ENCODE measurements around the gene AQP3. TPM values are rescaled to one million over a fixed set of nuclear protein-coding genes. Genes with fewer than 3 reads are reported as not detected.
"Not testable (repeated sequence)": the region's sequence is repeated elsewhere in the genome, so short reads cannot be mapped to it uniquely, and the experiment has no call there.

The AQP3 gene
- total RNA-seq, 1 donor = 22.1 TPM

DNA sequence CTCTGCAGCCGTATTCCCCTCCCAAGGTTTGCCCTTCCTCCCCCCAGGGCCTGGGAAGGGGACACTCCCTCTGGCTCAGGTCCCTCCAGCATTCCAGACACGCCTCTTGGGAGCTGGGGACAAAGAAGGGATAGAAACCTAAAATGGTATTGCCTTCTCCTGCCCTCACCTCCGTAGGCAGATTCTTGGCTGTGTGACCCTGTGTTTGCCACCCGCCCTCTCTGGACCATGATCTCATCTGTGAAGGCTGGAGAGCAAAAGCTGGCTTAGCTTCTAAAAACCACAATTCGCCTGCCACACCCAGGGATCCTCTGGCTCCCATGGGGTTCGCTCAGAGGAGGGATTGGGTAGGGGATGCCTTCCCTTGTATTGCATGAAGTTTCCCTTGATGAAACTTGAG lies 7.7 kb downstream of the AQP3 start:
- Histone ChIP-seq H3K4me1 (ENCODE audit: insufficient read depth, low read length) (peaks cover 2% of the 10 kb centered on the region), H3K9me3 (ENCODE audit: low read depth, low read length) (no peaks in the 10 kb centered on the region), H3K4me3 (ENCODE audit: low read length) (no peak overlapping the region), H3K27me3 (ENCODE audit: insufficient read depth, low read length) (no peaks in the 10 kb centered on the region)

DNA sequence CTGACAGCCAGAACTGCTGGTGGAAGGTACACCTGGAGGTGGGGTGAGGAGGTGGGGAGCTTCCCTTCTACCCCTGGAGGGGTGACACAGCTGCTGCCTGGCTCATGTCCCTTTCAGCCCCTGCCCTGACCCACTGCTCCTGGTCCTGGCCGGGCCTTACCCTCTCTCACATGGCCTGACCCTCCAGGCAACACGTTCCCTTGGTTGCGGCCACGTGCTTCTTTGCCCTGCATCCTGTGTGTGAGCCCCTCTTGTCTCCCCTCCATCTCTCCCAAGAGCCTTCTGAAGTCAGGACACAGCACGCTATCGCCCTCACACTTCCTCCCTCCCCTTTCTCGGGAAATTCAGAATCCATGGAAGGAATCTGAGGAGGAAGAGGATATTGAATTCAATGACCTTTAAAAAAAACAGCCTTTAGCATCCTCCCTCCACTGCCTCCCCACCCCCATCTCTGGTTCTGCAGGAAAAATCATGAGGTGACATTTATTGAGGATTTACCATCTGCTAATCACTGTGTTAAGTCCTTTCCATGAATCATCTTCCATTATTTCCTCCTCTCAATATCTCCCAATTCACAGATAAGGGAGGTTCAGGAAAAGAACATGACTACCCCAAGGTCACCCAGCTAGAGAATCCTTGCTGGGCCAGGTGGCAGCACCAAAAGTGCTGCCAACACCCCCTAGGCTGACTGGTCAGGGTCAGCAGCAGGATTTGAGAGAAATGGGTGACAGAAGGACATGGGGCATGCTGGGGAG lies 8.3 kb downstream of the AQP3 start:
- Histone ChIP-seq H3K27me3 (ENCODE audit: insufficient read depth, low read length) (no peaks in the 10 kb centered on the region), H3K4me1 (ENCODE audit: insufficient read depth, low read length) (no peaks in the 10 kb centered on the region), H3K9me3 (ENCODE audit: low read depth, low read length) (no peaks in the 10 kb centered on the region), H3K4me3 (ENCODE audit: low read length) (no peak overlapping the region)

DNA sequence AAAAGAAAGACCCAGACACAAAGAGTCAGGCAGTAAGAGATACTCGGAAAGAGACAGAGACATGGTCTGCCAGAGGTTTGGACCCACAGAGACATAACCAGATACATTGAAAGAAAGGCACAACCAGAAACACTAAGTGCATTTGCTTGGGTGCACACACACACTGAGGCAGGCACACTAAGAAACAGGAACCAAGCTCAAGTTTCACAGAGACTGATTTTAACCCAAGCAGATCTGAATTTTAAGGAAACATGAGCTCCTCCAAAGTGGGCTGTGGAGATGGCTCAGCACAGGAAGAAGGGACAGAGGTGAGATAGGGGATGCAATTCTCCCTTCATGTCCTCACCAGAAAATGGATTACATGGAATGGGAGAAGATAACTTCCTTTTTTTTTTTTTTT lies 9.5 kb downstream of the AQP3 start:
- no peaks in the 10 kb centered on the region for H3K27me3 ChIP-seq (ENCODE audit: insufficient read depth, low read length)
- no peaks in the 10 kb centered on the region for H3K4me1 ChIP-seq (ENCODE audit: insufficient read depth, low read length)
- no peaks in the 10 kb centered on the region for H3K9me3 ChIP-seq (ENCODE audit: low read depth, low read length)
- H3K4me3 ChIP-seq (ENCODE audit: low read length) = no peak overlapping the region

DNA sequence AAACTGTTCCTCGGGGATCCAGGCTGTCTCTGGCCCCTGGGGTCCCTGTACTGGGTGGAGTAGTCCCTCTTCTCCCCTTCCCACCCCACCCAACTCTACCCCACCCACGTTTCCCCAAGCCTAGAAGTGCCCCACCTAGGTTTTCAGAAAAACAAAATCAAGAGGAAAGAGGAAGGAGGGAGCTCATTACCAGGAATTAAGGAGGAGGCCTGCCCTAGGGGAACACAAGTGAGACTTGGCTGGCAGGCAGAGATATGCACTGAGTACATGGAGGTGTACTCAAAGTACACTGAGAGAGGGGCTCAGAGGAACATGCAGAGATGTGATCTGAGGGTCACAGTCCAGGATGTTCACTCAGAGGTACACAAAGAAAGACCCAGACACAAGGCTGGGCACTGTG lies 10.2 kb downstream of the AQP3 start:
- H3K4me1 ChIP-seq (ENCODE audit: insufficient read depth, low read length) = no peaks in the 10 kb centered on the region

DNA sequence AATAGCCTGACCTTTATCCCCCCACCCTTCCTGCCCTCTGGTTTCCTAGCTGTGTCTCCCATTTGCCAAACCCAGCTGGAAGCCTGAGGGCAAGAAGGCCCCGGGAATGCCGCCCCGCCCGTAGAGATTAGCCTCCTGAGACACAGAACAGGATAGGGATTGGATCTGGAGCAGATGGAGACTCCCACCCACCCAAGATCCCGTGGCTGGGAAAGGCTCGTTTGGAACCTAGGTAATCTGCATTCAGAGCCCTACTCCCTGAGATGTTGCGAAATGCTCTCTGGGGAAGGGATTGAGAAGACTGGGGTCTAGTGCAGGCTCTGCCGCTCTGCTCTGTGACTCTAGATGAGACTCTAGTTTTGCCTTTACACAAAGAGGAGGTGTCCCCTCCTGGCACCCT lies 10.9 kb downstream of the AQP3 start:
- H3K27me3 ChIP-seq (ENCODE audit: insufficient read depth, low read length) = no peaks in the 10 kb centered on the region
- H3K9me3 ChIP-seq (ENCODE audit: low read depth, low read length) = no peaks in the 10 kb centered on the region
- no peak overlapping the region for H3K4me3 ChIP-seq (ENCODE audit: low read length)
- no peaks in the 10 kb centered on the region for H3K4me1 ChIP-seq (ENCODE audit: insufficient read depth, low read length)

More for the DNA sequence above, 10.2 kb downstream of the AQP3 start:
- H3K9me3 ChIP-seq (ENCODE audit: low read depth, low read length) = no peaks in the 10 kb centered on the region
- no peak overlapping the region for H3K4me3 ChIP-seq (ENCODE audit: low read length)
- no peaks in the 10 kb centered on the region for H3K27me3 ChIP-seq (ENCODE audit: insufficient read depth, low read length)

DNA sequence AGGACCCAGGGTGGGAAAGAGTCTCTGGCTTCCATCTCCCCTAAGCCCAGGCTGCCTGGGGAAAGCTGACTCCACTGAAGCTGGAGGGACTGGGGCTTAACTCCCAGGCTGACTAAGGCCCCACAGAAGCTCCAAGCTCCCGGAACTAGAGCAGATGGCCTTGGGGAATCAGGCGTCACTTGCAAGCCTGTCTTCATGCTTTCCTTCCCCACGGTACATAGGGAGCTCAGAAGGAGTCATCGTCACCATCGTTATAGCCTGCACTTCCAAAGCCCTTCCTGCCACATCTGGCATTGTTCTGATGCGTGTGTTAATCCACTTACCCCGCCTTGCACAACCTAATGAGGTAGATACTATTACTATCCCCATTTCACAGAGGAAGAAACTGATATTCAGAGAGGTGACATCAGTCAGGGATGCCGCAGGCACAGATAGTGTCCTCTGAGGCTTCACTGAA lies 11.5 kb downstream of the AQP3 start:
- H3K9me3 ChIP-seq (ENCODE audit: low read depth, low read length) = no peaks in the 10 kb centered on the region
- no peaks in the 10 kb centered on the region for H3K27me3 ChIP-seq (ENCODE audit: insufficient read depth, low read length)
- no peaks in the 10 kb centered on the region for H3K4me1 ChIP-seq (ENCODE audit: insufficient read depth, low read length)
- no peak overlapping the region for H3K4me3 ChIP-seq (ENCODE audit: low read length)

DNA sequence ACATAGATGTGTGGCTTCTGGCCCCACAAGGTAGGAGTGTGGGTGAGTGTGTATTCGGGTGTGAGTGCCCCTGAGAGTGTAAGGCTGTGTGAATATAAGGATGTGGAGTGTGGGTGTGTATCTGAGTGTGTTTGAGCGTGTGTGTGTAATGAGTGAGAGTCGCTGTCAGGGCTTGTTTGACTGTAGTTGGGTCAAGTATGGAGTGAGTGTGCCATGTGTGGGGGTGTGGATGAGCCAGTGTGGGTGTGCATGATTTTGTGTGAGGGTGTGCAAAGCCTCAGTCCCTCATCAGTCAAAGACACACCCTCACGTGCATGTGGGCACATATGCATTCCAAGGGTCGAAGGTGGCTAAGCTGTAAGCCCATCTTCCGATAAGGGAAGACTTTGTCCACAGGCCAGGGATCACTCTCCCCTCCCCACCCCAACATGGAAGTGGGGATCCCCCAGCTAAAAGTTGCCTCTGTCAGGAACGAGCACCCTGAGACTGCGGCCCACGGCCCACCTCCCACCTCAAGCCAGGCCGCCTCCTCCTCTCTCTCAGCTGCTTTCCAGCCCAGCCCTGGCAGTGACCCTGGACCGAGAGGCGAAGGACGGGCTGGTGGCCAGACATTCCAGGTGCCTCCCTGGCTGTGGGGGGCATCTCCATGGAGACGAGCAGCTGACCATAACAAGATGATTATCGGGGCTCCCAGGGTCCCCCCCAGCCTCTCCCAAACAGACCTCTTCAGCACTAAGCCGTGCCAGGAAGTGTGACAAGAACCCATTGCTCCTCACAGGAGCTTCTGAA lies 12.9 kb downstream of the AQP3 start:
- Histone ChIP-seq H3K4me1 (ENCODE audit: insufficient read depth, low read length) (no peaks in the 10 kb centered on the region), H3K9me3 (ENCODE audit: low read depth, low read length) (no peaks in the 10 kb centered on the region), H3K27me3 (ENCODE audit: insufficient read depth, low read length) (no peaks in the 10 kb centered on the region)

DNA sequence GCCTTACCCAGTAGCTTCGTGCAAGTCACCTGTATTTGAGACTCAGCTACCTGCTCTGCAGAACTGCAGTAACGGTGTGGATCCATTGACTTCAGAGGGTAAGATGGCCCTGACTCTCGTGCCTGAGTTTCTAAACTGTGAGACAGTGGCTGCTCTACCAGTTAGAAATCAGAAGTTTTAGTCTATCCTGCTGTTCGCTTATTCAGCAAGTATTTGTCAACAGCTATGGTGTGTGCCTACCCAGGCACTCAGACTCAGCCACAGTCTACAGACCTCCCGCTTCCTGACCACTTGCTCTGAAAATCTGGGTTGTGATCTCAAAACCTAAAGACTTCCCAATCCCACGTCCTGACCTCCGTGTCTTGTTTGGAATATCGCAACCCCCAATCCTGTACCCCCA lies 13.5 kb downstream of the AQP3 start:
- H3K9me3 ChIP-seq (ENCODE audit: low read depth, low read length) = no peaks in the 10 kb centered on the region
- H3K4me1 ChIP-seq (ENCODE audit: insufficient read depth, low read length) = no peaks in the 10 kb centered on the region
- H3K4me3 ChIP-seq (ENCODE audit: low read length) = no peak overlapping the region
- H3K27me3 ChIP-seq (ENCODE audit: insufficient read depth, low read length) = no peaks in the 10 kb centered on the region

More for the DNA sequence above, 12.9 kb downstream of the AQP3 start:
- H3K4me3 ChIP-seq (ENCODE audit: low read length) = no peak overlapping the region

DNA sequence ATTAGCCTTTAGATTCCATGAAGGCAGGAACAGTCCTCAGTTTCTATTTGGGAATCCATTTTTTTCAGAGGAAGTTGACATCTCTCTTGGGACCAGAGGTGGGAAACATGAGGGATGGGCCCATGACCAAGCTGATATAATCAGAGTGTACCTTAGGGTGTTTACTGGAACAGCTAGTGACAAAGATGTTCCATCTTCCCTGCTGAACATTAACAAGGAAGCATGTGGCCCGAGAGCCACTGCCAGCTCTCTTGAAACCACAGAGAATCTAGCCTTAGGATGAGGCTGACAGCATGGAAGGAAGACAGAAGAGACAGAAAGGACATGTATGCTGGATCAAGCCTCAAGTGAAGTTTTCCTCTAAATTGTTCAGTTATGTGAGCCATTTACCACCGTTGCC lies 16.0 kb downstream of the AQP3 start:
- H3K4me1 ChIP-seq (ENCODE audit: insufficient read depth, low read length) = no peaks in the 10 kb centered on the region

DNA sequence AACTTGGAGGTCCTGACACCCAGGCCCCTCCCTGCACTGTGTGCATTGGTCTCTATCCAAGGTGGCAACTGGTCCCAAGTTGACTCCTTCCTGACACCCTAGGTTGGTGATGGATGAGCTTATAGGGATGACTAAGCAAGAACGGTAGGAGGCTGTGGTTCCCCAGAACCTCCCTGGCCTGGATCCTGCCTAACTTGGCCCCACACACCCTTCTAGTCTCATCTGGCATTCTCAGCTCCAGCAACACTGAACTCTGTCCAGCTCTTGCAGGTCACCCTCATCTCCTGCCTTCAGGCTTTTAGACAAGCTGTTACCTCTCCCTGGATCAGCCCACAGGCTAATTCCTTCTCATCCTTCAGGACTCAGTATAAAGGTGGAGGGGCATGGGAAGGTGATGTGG lies 16.5 kb downstream of the AQP3 start:
- Histone ChIP-seq H3K27me3 (ENCODE audit: insufficient read depth, low read length) (no peaks in the 10 kb centered on the region), H3K4me1 (ENCODE audit: insufficient read depth, low read length) (no peaks in the 10 kb centered on the region), H3K9me3 (ENCODE audit: low read depth, low read length) (no peaks in the 10 kb centered on the region), H3K4me3 (ENCODE audit: low read length) (no peak overlapping the region)

More for the DNA sequence above, 16.0 kb downstream of the AQP3 start:
- Histone ChIP-seq H3K27me3 (ENCODE audit: insufficient read depth, low read length) (no peaks in the 10 kb centered on the region), H3K9me3 (ENCODE audit: low read depth, low read length) (no peaks in the 10 kb centered on the region), H3K4me3 (ENCODE audit: low read length) (no peak overlapping the region)

DNA sequence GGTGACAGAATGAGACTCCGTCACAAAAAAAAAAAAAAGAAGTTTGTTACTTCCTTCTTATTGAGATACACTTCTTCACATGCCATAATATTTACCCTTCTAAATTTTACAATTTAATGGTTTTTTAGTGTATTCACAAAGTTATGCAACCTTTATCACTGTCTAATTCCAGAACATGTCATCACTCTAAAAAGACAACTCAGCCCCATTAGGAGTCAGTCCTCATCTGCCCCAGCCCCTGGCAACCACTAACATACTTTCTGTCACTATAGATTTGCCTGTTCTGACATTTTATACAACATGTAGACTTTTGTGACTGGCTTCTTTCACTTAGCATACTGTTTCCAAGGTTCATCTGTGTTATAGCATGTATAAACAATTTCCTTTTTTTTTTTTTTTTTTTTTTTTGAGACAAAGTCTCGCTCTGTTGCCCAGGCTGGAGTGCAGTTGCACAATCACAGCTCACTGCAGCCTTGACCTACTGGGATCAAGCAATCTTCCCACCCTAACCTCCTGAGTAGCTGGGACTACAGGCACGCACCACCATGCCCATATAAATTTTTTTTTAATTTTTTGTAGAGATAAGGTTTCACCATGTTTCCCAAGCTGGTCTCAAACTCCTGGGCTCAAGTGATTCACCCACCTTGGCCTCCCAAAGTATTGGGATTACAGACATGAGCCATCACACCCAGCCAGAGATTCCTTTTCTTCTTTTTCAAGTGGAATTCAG lies 18.0 kb downstream of the AQP3 start:
- Histone ChIP-seq H3K4me1 (ENCODE audit: insufficient read depth, low read length) (no peaks in the 10 kb centered on the region), H3K9me3 (ENCODE audit: low read depth, low read length) (no peaks in the 10 kb centered on the region), H3K4me3 (ENCODE audit: low read length) (no peak overlapping the region), H3K27me3 (ENCODE audit: insufficient read depth, low read length) (no peaks in the 10 kb centered on the region)

DNA sequence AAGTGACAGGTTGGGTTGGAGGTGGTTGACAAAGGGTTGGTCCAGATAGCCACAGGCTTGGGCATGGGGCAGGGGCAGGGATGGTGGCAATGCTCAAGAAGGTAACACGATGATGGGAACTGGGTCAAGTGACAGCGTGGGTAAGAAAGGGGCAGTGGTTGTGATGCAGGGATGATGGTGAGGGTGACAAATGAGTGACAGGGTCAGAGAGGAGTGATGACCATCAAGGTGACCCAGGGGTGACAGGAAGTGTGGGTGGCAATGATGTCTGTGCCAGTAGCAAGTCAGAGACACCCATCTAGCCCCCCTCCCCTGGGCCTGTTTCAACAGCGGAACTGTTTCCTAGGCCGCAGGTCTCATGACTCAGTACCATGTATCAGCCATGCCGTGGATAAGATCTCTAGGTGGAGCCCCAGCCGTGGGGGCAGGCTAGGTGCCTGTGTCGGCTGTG lies 20.5 kb downstream of the AQP3 start:
- H3K4me3 ChIP-seq (ENCODE audit: low read length) = no peak overlapping the region
- H3K9me3 ChIP-seq (ENCODE audit: low read depth, low read length) = no peaks in the 10 kb centered on the region
- no peaks in the 10 kb centered on the region for H3K4me1 ChIP-seq (ENCODE audit: insufficient read depth, low read length)
- no peaks in the 10 kb centered on the region for H3K27me3 ChIP-seq (ENCODE audit: insufficient read depth, low read length)

DNA sequence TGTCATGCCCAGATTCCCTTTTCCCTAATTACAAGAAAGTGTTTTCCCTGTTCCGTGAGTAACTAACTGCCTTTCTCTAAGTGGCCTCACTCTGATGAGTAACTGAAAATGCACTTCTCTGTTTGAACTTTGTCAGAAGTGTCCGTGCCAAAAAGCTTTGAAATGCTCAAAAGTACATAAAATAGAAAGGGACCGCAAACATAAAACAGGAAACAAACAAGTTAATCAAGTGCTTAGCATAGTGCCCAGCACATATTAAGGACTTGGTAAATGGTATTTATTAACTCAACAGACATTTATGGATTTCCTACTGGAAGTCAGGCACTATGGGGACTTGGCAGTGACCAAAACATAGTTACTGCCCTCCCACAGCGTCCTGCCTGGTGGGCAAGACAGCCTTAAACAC lies 22.3 kb downstream of the AQP3 start:
- no peaks in the 10 kb centered on the region for H3K4me1 ChIP-seq (ENCODE audit: insufficient read depth, low read length)
- no peak overlapping the region for H3K4me3 ChIP-seq (ENCODE audit: low read length)
- no peaks in the 10 kb centered on the region for H3K27me3 ChIP-seq (ENCODE audit: insufficient read depth, low read length)
- no peaks in the 10 kb centered on the region for H3K9me3 ChIP-seq (ENCODE audit: low read depth, low read length)

DNA sequence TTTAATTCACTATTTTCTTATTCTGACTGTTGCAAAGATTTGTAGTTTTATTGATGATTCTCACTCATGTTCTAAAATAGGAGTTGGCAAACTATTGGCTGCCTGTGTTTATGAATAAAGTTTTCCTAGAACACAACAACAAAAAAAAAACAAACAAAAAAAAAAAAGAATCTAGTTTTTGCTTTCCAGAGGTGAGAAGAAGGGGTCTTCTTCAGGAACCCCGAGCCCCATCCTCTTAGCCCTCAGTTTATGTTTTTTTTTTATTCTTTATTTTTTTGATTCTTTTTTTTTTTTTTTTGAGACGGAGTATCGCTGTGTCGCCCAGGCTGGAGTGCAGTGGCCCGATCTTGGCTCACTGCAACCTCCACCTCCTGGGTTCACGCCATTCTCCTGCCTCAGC lies 22.9 kb downstream of the AQP3 start:
- not testable (repeated sequence) for H3K27me3 ChIP-seq (ENCODE audit: insufficient read depth, low read length); H3K4me1 ChIP-seq (ENCODE audit: insufficient read depth, low read length); H3K4me3 ChIP-seq (ENCODE audit: low read length); H3K9me3 ChIP-seq (ENCODE audit: low read depth, low read length)

DNA sequence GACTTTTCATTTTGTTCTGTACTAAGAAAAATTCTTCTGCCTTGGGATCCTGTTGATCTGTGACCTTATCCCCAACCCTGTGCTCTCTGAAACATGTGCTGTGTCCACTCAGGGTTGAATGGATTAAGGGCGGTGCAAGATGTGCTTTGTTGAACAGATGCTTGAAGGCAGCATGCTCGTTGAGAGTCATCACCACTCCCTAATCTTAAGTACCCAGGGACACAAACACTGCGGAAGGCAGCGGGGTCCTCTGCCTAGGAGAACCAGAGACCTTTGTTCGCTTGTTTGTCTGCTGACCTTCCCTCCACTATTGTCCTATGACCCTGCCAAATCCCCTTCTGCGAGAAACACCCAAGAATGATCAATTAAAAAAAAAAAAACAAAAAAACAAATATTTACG lies 23.4 kb downstream of the AQP3 start:
- H3K4me3 ChIP-seq (ENCODE audit: low read length); H3K27me3 ChIP-seq (ENCODE audit: insufficient read depth, low read length); H3K4me1 ChIP-seq (ENCODE audit: insufficient read depth, low read length); H3K9me3 ChIP-seq (ENCODE audit: low read depth, low read length): not testable (repeated sequence)
